ENCODE results near the gene EAPP. TPM values are rescaled to one million over a fixed set of nuclear protein-coding genes. Genes with fewer than 3 reads are reported as not detected.
"Not testable (repeated sequence)": the region's sequence is repeated elsewhere in the genome, so short reads cannot be mapped to it uniquely, and the experiment has no call there.

The EAPP gene
- total RNA-seq, 4 donors from 2014 or later: 16.1 to 83.6 (median 38.8) TPM

DNA sequence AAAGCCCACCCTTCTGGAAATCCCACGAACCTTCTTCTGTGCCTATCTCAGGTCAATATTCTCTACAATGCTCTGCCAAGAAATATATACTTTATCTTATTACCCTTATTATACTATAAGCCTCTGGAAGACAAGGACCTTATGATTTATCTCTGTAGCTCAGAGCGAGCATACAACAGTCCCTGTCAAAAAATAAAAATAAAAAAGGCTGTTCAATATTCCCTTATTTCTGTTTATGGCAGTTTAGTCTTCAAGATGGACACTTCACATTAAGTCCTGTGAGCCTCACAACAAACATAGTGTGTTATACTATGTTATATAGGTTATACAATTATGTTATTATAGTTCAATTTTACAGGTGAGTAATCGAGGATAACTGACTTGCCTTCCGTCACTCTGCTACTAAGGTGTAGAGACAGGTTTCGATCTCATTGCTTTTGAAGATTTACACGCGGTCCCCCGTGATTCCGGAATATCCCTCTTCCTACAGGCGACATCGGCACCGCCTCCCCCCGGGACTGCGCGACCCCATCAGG is 562 bp downstream of the EAPP start:
- H3K9me3 ChIP-seq: no peaks in the 10 kb centered on the region
- intact Hi-C loops (cut with DNase I; ENCODE audit: low total_unique reads): no loop called here
- H3K27me3 ChIP-seq: no peaks in the 10 kb centered on the region
- peaks cover 0 to 28% (median 23%) of the 10 kb centered on the region in 4 donors for H3K4me1 ChIP-seq
- H3K27ac ChIP-seq: peak overlapping the region; percentile 92 to 98 (median 98)
- DNase-seq: no peak
- H3K4me3 ChIP-seq: peak overlapping the region; percentile 80 to 97 (median 94)
- peaks cover 0 to 18% (median 9%) of the 10 kb centered on the region in 4 donors for H3K36me3 ChIP-seq
- 1 to 2% methylated on average over 8 to 15 of the region's 15 CpGs for whole genome bisulfite sequencing, 2 donors (ENCODE audit: low coverage in 1 of 2)
- no peak for TF ChIP-seq POLR2A (IDR thresholded peaks at IDR 0.05)
- TF ChIP-seq, protein P1, sequence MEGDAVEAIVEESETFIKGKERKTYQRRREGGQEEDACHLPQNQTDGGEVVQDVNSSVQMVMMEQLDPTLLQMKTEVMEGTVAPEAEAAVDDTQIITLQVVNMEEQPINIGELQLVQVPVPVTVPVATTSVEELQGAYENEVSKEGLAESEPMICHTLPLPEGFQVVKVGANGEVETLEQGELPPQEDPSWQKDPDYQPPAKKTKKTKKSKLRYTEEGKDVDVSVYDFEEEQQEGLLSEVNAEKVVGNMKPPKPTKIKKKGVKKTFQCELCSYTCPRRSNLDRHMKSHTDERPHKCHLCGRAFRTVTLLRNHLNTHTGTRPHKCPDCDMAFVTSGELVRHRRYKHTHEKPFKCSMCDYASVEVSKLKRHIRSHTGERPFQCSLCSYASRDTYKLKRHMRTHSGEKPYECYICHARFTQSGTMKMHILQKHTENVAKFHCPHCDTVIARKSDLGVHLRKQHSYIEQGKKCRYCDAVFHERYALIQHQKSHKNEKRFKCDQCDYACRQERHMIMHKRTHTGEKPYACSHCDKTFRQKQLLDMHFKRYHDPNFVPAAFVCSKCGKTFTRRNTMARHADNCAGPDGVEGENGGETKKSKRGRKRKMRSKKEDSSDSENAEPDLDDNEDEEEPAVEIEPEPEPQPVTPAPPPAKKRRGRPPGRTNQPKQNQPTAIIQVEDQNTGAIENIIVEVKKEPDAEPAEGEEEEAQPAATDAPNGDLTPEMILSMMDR (IDR thresholded peaks at IDR 0.05): no peak
- TF ChIP-seq POLR2AphosphoS5 (IDR thresholded peaks at IDR 0.05): no peak
- no peak for TF ChIP-seq EP300 (IDR thresholded peaks at IDR 0.05; ENCODE audit: low read depth)
- in situ Hi-C loops (cut with MboI; ENCODE audit: low pct_ligation_motif_present in 1 of 4, low pct_unique_long_range_greater_than_20kb in 1 of 4, low sequenced_read_pairs in 3 of 4): no loop called here

DNA sequence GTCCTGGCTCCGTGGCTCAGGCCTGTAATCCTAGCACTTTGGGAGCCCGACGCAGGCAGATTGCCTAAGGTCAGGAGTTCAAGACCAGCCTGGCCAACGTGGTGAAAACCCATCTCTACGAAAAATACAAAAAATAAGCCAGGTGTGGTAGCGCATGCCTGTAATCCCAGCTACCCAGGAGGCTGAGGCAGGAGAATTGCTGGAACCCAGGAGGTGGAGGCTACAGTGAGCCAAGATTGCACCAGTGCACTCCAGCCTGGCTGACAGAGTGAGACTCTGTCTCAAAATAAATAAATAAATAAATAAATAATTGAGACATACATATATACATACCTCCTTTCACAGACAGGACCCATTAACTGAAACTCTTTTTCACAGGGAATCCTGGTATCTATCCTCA is 1.4 kb downstream of the EAPP start:
- H3K4me3 ChIP-seq: peak overlapping the region in 3 of 4 donors; percentile 80 to 96 (median 91)
- in situ Hi-C loops (cut with MboI; ENCODE audit: low pct_ligation_motif_present in 1 of 4, low pct_unique_long_range_greater_than_20kb in 1 of 4, low sequenced_read_pairs in 3 of 4); intact Hi-C loops (cut with DNase I; ENCODE audit: low total_unique reads); DNase-seq; H3K27me3 ChIP-seq; H3K9me3 ChIP-seq: not testable (repeated sequence)
- H3K36me3 ChIP-seq: peaks cover 0 to 27% (median 12%) of the 10 kb centered on the region in 4 donors
- 47% methylated on average over 6 of the region's 6 CpGs; no CpG with 5 or more reads in 1 of the 2 donors for WGBS, 2 donors (ENCODE audit: low coverage in 1 of 2)
- peak overlapping the region; percentile 92 to 98 (median 98) for H3K27ac ChIP-seq
- H3K4me1 ChIP-seq: peaks cover 0 to 28% (median 23%) of the 10 kb centered on the region in 4 donors

DNA sequence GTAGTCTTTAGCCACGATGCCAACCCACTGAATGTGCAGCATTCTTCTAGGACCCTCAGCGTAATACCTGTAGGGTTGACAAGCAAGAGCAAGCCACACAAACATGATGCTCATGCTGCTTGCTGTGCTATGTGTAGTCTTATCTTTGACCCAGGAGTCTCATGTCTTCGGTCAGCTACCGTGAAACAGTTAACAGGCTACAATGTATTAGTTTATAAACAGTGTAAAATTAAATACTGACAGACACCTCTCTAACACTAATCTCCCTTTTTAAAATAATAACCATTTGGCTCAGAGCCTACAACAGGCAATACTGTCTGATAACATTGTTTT is 1.9 kb downstream of the EAPP start:
- in situ Hi-C loops (cut with MboI; ENCODE audit: low pct_ligation_motif_present in 1 of 4, low pct_unique_long_range_greater_than_20kb in 1 of 4, low sequenced_read_pairs in 3 of 4): no loop called here
- intact Hi-C loops (cut with DNase I; ENCODE audit: low total_unique reads): no loop called here
- Histone ChIP-seq H3K36me3 (peaks cover 0 to 30% (median 14%) of the 10 kb centered on the region in 4 donors), H3K4me1 (peaks cover 0 to 28% (median 23%) of the 10 kb centered on the region in 4 donors), H3K27me3 (no peaks in the 10 kb centered on the region), H3K9me3 (no peaks in the 10 kb centered on the region), H3K4me3 (peak overlapping the region in 2 of 4 donors; percentile 80 to 96), H3K27ac (peak overlapping the region; percentile 92 to 98 (median 98))
- TF ChIP-seq, protein P1 (IDR thresholded peaks at IDR 0.05): no peak
- TF ChIP-seq POLR2AphosphoS5 (IDR thresholded peaks at IDR 0.05) (no peak), POLR2A (IDR thresholded peaks at IDR 0.05) (no peak), EP300 (IDR thresholded peaks at IDR 0.05; ENCODE audit: low read depth) (no peak)
- no peak for DNase-seq
- WGBS, 2 donors (ENCODE audit: low coverage in 1 of 2): 56% methylated on average over 4 of the region's 4 CpGs; no CpG with 5 or more reads in 1 of the 2 donors

DNA sequence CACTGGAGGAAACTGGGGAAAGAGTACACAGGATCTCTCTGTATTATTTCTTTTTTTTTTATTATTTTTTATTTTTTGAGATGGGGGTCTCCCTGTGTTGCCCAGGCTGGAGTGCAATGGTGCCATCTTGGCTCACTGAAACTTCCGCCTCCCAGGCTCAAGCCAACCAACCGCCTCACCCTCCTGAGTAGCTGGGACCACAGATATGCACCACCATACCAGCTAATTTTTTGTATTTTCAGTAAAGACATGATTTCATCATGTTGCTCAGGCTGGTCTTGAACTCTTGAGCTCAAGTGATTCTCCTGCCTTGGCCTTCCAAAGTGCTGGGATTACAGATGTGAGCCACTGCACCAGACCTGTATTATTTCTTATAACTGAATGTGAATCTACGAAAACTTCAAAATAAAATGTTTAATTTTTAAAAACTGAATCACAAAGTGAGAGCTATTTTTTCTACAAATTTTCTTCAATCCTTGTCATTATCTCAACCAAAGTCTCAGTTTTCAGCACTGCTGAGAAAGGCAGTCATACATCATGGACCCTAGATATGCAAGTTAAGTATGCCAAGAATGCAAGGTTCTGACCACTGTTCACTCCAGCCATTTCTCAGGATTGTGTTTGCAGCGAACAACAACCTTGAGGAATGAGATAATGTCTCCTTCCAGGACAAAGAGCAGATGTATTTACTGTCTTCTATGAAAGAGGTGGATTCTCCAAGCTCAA is 2.4 kb downstream of the EAPP start:
- DNase-seq: no peak
- 85 to 100% methylated on average over 2 to 4 of the region's 4 CpGs for WGBS, 2 donors (ENCODE audit: low coverage in 1 of 2)
- intact Hi-C loops (cut with DNase I; ENCODE audit: low total_unique reads): no loop called here
- Histone ChIP-seq H3K36me3 (peaks cover 0 to 36% (median 17%) of the 10 kb centered on the region in 4 donors), H3K27ac (peak overlapping the region; percentile 92 to 98 (median 98)), H3K4me3 (peak overlapping the region in 1 of 4 donors; percentile 96), H3K27me3 (no peaks in the 10 kb centered on the region), H3K4me1 (peaks cover 0 to 28% (median 23%) of the 10 kb centered on the region in 4 donors), H3K9me3 (no peaks in the 10 kb centered on the region)
- in situ Hi-C loops (cut with MboI; ENCODE audit: low pct_ligation_motif_present in 1 of 4, low pct_unique_long_range_greater_than_20kb in 1 of 4, low sequenced_read_pairs in 3 of 4): no loop called here
- TF ChIP-seq, protein P1 (IDR thresholded peaks at IDR 0.05): no peak
- TF ChIP-seq EP300 (IDR thresholded peaks at IDR 0.05; ENCODE audit: low read depth): no peak
- no peak for TF ChIP-seq POLR2AphosphoS5 (IDR thresholded peaks at IDR 0.05)
- TF ChIP-seq POLR2A (IDR thresholded peaks at IDR 0.05): no peak

Measured in transverse colon (tissue), 4 donors.